ENCODE data around the gene SLC1A5. TPM values are rescaled to one million over a fixed set of nuclear protein-coding genes. Genes with fewer than 3 reads are reported as not detected.

SLC1A5 gene
- polyA plus RNA-seq, 1 of the 3 experiments (the other 2 are of a cell fraction) = 80.4 TPM

GRCh38 chr19:46787331-46788261, 798 bp downstream of the SLC1A5 start (continued):
- TF ChIP-seq RAD21 (IDR thresholded peaks at IDR 0.05; ENCODE audit: low read length) = no peak
- TF ChIP-seq CHD2 (IDR thresholded peaks at IDR 0.05; ENCODE audit: low read length, partially characterized antibody) = no peak
- no peak for TF ChIP-seq NFIC (IDR thresholded peaks at IDR 0.05; ENCODE audit: borderline replicate concordance)
- TF ChIP-seq SMC3 (IDR thresholded peaks at IDR 0.05; ENCODE audit: low read depth, low read length) = no peak
- TF ChIP-seq TAF1 (IDR thresholded peaks at IDR 0.05; ENCODE audit: borderline replicate concordance, low read depth, low read length) = peak; percentile 56; the same call in 1 of the 2 replicates
- no peak for TF ChIP-seq RCOR1 (IDR thresholded peaks at IDR 0.05; ENCODE audit: low read length)
- no peak for TF ChIP-seq RXRA (IDR thresholded peaks at IDR 0.05; ENCODE audit: borderline replicate concordance, low read depth)
- TF ChIP-seq TCF12 (IDR thresholded peaks at IDR 0.05) = peak; percentile 5; the same call in 1 of the 2 replicates
- TF ChIP-seq JUND (IDR thresholded peaks at IDR 0.05) = no peak
- TF ChIP-seq FOXM1 (IDR thresholded peaks at IDR 0.05; ENCODE audit: low read depth) = no peak
- TF ChIP-seq USF1 (IDR thresholded peaks at IDR 0.05; ENCODE audit: borderline replicate concordance, low read depth) = peak; percentile 89
- no peak for TF ChIP-seq GABPA (IDR thresholded peaks at IDR 0.05; ENCODE audit: low read depth)
- no peak for TF ChIP-seq RFX5 (IDR thresholded peaks at IDR 0.05; ENCODE audit: low read length)
- TF ChIP-seq, protein P1, sequence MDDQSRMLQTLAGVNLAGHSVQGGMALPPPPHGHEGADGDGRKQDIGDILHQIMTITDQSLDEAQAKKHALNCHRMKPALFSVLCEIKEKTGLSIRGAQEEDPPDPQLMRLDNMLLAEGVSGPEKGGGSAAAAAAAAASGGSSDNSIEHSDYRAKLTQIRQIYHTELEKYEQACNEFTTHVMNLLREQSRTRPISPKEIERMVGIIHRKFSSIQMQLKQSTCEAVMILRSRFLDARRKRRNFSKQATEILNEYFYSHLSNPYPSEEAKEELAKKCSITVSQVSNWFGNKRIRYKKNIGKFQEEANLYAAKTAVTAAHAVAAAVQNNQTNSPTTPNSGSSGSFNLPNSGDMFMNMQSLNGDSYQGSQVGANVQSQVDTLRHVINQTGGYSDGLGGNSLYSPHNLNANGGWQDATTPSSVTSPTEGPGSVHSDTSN (IDR thresholded peaks at IDR 0.05) = no peak
- TF ChIP-seq ELF1 (IDR thresholded peaks at IDR 0.05) = no peak
- no peak for TF ChIP-seq REST (IDR thresholded peaks at IDR 0.05; ENCODE audit: low read depth, low read length)
- TF ChIP-seq POLR2AphosphoS5 (IDR thresholded peaks at IDR 0.05; ENCODE audit: low read depth, low read length) = no peak
- TF ChIP-seq EZH2phosphoT487 (IDR thresholded peaks at IDR 0.05; ENCODE audit: borderline replicate concordance, low read depth) = no peak
- TF ChIP-seq, protein P2, sequence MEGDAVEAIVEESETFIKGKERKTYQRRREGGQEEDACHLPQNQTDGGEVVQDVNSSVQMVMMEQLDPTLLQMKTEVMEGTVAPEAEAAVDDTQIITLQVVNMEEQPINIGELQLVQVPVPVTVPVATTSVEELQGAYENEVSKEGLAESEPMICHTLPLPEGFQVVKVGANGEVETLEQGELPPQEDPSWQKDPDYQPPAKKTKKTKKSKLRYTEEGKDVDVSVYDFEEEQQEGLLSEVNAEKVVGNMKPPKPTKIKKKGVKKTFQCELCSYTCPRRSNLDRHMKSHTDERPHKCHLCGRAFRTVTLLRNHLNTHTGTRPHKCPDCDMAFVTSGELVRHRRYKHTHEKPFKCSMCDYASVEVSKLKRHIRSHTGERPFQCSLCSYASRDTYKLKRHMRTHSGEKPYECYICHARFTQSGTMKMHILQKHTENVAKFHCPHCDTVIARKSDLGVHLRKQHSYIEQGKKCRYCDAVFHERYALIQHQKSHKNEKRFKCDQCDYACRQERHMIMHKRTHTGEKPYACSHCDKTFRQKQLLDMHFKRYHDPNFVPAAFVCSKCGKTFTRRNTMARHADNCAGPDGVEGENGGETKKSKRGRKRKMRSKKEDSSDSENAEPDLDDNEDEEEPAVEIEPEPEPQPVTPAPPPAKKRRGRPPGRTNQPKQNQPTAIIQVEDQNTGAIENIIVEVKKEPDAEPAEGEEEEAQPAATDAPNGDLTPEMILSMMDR (IDR thresholded peaks at IDR 0.05) = no peak
- no peak for TF ChIP-seq TEAD4 (IDR thresholded peaks at IDR 0.05; ENCODE audit: borderline replicate concordance, insufficient read depth)
- peak; percentile 63 for TF ChIP-seq YY1 (IDR thresholded peaks at IDR 0.05; ENCODE audit: low read depth)

All from SK-N-SH (cell line).